ENCODE results near the gene PPP1R11.
"Not testable (repeated sequence)": the region's sequence is repeated elsewhere in the genome, so short reads cannot be mapped to it uniquely, and the experiment has no call there.

Gene PPP1R11, protein sequence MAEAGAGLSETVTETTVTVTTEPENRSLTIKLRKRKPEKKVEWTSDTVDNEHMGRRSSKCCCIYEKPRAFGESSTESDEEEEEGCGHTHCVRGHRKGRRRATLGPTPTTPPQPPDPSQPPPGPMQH

DNA sequence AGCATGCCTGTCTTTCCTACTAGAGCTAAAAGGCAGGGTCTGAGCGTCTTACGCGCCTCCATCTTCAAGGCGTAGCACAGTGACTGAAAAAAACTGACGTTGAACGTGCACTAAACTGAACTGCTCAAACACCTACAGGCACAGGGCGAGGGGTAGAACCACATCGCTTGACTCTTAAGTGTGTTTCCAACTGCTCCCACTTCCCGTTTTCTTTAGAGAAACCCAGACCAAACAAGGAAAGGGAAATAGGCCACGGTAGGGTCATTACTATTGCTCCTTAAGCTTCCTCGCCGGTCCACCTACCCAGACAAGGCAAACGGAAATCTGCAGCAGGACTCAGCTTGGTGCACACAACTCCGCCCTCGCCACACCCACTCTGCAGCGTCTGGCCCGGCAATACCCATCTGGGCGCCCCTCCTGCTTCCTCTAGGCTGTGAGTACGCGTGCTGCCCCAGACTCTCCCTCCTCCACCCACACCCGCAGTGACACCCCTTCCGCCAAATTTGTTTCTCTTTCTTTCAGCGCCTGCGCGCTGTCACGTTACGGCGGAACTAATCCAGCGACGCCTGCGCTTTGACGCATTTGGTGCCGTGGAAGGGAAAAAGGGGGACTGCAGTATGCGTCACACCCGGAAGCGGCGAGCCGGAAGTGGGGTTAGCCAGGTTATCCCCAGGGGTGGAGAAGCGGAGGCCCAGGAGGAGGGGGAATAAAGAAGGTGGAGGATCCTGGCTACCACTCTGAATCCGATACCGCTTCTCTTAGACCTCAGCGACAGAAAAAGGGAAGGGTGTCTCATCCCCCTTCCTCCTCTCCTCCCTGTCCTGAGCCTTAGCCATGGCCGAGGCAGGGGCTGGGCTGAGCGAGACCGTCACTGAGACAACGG is at the start of gene PPP1R11:
TSS of gene PPP1R11 (plus strand) at position 622 of the 883 bp plus-strand sequence. CDS start at position 835, 213 bp downstream.
- peak; percentile 97 for DNase-seq

DNA sequence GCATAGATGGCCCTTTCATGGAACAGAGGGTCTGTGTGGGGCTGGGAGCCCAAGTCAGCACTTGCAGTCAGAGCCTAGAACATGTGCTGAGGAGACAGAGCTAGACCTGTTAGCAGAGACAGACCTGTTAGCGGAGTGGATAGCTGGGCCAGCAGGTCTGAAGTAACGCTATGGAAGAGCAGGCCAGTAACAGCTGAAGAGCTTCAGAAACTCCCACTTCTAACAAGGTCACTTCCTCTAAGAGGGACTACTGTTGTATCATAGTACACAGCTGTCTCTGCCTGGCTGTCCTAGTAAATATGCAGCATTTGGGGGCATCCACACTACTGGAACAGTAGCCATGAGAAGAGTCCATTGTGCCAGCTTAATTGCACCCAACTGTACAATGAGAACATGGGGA is 47.2 kb upstream of the PPP1R11 start:
- no peak for DNase-seq

DNA sequence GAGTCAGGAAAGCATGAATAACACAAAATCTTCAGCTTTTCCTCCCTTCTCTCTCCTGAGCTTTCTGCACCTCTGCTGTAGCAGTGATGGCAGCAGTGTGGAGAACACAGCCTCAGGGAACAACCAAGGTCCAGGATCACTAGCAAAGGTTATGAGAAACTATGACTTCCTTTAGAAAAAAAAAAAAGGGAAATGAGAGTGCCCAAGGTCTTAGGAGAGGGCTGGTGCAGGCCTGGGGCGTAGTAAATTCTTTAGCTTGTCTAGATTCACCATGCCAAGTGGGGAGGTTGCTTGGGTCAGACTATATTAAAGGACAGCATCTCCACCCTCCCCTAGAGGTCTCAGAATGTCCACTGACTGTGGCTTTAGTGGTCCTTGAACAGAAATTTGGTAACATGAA is 46.4 kb upstream of the PPP1R11 start:
- DNase-seq, result no peak

DNA sequence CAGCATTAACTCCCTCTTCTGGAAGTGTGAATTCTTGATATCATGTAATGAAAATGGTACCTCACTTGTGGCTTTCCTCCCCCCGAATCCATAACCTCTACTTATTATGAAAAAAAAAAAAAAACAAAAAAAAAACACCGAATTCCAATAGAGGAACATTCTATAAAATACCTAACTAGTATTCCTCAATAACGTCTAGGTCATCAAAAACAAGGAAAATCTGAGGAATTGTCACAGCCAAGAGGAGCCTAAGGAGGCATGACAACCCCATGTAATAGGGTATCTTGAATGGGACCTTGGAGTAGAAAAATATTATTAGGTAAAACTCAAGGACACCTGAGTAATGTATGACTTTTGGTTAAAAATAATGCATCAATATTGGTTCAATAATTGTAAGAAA is 44.8 kb upstream of the PPP1R11 start:
- no peak for DNase-seq

DNA sequence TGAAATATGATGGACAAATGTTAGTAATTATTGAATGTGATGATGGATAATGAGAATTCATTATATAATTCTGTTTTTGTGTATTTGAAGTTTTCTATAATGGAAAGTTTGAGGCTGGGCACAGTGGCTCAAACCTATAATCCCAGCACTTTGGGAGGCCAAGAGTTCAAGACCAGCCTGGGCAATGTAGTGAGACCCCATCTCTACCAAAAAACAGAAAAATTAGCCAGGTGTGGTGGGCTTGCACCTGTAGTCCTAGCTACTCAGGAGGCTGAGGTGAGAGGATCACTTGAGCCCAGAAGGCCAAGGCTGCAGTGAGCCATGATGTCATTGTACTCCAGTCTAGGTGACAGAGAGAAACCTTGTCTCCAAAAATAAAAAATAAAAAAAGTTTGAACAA is 44.3 kb upstream of the PPP1R11 start:
- not testable (repeated sequence) for DNase-seq

DNA sequence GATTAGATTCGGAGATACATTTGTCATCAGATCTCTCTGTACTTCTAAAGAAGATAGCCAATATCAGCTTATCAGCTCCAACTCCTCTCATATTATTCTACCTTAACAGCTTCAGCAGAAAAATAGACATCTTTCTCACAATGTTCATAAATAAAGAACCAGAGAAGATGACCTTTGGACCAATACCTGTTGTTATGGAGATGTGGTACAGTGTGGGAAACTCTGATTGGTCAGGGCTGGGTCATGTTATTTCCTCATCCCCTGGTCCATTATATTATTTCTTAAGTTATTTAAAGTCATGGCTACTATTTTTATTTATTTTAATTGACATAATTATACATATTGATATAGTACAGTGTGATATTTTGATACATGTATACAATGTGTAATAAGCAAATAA is 41.8 kb upstream of the PPP1R11 start:
- DNase-seq, result no peak

DNA sequence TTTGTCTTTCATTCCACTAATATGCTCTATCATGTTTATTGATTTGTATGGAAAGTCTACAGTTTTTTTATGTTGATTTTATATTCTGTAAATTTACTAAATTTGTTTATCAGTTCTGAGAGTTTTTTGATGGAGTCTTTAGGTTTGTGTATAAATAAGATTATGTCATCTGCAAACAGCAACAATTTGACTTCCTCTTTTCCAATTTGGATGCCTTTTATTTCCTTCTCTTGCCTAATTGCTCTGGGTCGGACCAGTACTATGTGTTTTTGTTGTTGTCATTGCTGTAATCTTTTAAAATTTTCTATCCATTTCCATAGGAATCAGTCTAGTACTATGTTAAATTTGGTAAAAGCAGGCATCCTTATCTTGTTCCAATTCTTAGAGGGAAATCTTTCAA is 37.4 kb upstream of the PPP1R11 start:
- DNase-seq, result no peak

DNA sequence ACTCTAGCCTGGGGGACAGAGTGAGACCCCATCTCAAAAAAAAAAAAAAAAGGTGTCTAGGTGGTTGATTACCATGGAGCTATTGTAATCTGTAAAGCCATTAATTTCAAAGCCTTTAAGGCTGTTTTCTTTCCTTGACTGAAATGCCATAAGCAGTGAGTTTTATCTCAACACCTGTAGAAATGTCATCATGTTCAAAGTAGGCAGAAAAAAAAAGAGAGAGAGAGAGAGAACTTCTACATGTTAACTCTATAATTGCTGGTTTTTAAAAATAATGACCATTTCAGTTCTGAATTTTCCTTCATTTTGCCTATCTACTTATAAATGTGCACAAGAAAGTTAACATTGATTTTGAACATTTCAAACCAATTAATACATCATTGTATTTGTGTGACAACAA is 35.6 kb upstream of the PPP1R11 start:
- no peak for DNase-seq

DNA sequence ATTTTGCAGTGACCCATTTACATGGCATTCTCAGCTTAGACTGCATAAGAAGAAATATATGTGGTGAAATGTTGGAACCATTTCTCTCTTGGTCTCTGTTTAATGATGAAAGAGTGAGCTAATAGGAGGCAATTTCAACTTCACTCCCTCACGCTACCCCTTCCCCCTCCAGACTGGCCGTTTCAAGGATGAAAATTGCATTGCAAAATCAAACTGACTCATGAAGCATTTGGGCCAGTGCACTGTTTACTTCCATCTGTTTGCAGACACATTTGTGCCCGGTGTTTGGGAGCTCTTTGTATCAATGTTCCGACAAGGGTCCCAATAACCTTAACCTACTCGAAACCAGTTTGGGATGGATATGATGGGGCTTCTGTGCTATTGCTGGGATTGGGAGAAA is 33.6 kb upstream of the PPP1R11 start:
- DNase-seq, result not testable (repeated sequence)

DNA sequence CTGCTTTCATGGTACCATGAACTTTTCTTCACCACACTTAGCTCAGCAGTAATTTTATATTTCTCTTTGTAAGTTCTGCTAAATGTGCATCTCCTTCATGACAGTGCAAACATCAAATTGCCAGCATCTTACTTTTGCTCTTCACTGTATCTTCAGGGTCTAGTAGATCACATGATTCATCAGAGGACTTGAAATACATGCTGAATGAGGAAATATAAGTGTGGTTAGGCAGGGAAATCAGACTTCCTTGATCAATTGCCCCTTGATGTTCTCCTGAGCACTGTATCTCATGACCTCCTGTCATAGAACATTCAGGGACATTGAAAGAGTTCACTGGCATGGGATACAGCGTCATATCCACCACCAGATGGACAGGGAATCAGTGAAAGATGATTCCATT is 31.2 kb upstream of the PPP1R11 start:
- no peak for DNase-seq

DNA sequence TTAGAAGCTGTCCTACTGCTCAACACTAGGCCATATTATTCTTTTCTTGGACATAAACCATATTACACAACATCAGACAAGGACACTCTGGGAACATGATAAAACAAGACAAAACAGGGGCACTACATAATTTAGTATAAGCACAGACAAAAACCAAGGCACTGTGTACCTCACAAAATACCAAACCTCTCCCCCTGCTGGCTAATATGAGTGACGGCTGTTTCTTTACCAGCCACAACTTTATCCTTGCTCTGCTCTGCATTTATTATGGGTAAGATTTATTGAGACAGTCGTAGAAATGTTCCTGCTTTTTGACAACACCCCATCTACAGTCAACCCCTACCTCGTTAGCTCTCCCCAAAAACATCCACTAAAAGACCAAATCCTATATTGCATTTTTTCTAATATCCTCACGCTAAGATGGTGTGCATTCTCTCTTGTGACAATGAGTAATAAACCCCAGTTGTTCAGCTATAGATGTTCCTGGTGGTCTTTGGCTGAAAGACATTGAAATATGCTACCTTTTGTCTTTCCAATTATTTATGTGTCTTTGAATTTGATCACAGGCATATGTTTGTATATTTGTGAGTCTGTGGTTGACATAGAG is 29.7 kb upstream of the PPP1R11 start:
- DNase-seq, result no peak

DNA sequence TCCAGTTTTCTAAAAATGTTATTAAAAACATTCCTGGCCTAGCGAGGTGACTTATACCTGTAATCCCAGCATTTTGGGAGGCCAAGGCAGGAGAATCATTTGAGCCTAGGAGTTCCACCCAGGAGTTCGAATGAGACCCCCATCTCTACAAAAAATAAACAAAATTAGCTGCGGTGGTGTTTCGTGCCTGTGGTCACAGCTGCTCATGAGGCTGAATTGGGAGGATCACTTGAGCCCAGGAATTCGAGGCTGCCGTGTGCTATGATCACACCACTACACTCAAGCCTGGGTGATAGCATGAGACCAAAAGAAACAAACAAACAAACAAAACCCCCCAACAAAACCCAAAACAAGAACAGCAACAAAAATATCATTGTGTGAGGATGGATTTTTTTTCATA is 25.8 kb upstream of the PPP1R11 start:
- no peak for DNase-seq

DNA sequence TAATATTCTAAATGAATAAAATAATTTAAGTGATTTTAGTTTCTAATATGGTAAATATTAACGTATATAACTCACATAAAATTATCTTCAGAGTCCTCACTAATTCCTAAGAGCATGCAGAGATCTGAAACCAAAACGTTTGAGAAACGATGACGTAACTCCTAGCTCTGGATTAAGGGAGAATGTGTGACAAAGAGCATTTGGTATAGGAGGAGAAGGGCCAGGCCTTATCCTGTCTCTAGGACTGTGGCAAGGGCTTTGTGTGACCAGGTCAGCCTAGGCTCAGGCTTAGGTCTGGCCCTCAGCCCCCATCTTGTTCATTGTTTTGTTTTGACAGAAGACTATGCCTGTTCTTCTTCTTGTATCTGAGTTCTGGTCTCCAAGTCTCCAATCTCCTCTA is 25.2 kb upstream of the PPP1R11 start:
- DNase-seq, result no peak

DNA sequence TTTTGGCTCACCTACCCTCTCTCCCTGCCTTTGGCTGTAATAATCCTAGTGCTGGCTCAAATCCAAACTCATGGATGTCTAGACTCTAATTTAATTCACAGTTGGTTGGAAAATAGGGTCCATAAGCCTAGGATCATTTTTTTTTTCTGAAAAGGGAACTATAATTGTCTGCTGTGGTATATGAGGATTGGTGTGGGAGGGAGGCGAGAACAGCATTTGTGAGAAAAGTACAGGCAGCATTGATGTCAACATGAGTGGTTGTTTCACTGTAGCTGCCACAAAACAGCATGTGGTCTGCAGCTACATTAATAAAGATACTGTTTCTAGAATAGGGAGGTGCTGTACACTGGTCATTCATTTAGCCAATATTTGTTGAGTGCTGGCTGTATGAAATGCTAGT is 24.5 kb upstream of the PPP1R11 start:
- DNase-seq, result no peak

DNA sequence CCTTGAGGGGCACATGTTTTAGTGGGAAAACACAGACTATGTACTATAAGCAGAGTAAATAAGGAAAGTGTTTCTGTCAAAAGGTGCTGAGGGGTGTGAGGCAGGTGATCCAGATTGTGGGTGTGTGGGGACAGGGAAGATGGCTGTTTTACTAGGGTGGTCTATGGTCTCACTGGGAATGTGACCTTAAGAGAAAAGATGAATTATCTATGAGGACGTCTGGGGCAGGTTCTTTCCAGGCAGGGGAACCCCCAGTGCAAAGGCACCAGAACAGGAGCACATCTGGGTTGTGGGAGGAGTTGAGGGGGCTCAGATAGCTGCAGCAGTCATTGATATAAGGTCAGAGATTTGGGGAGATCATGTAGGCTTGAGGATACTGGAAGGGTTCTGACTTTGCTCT is 24.1 kb upstream of the PPP1R11 start:
- DNase-seq, result no peak

DNA sequence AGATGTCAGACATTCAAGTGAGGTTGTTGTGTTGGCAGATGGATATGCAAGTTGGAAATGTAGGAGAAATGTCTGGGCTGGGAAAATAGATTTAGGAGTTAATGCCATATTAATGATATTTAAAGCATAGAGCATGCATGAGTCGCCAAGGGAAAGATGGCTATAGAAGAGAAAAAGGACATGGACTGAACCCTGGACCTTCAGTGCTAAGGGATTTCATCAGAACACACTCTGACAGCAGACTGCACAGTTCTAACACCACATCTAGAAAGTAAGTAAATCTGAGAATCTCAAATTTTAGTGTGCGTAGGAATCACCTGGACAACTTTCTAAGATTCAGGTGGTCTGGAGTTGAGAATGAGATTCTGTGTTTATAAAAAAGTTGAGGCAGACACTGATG is 23.3 kb upstream of the PPP1R11 start:
- DNase-seq, result no peak

DNA sequence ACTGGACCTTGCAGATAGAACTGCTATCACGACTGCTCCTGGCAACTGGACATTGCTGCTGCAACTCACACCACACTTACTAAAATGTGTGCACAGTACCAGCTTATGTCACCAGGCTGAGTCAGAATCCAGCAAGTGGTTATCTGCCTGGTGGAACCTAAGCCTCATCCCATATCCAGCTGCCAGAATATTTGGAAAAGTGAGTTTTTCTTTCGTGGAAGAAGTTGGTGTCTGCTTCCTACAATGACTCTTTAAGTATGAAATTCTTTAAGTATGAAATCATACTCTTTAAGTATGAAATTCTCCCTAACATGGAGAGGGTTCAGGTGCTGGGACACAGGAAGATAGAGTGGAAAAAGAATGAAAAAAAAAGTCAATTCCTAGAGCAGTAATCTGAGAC is 22.4 kb upstream of the PPP1R11 start:
- no peak for DNase-seq

DNA sequence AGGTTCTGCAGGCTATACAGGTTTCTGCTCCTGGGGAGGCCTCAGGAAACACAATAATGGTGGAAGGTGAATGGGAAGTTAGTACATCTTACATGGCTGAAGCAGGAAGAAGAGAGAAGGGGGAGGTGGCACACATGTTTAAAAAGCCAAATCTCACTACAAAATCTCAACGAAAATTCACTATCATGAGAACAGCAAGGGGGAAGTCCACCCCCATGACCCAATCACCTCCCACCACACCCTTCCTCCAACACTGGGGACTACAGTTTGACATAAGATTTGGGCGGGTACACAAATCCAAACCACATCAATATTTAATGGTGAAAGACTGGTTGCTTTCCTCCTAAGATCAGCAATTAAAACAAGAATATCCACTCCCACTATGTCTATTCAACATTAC is 19.8 kb upstream of the PPP1R11 start:
- no peak for DNase-seq

DNA sequence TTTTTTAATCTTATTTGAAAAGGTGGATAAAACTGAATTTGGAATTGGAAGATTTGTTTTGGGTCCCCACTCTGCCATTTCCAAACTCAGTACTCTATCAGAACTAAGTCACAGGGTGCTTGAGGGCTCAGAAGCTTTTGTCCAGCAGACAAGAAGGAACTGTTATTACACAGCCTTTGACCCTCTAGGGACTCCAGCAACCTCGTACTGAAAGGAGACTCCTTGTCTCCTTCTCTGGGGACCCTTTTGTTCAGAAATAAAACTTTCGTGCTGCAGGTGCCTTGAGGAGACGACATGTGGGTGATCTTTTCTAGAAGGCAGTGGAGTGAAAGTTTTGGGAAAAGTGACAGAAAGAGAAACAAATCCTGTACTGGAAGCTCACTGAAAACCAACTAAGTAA is 13.3 kb upstream of the PPP1R11 start:
- DNase-seq, result no peak

DNA sequence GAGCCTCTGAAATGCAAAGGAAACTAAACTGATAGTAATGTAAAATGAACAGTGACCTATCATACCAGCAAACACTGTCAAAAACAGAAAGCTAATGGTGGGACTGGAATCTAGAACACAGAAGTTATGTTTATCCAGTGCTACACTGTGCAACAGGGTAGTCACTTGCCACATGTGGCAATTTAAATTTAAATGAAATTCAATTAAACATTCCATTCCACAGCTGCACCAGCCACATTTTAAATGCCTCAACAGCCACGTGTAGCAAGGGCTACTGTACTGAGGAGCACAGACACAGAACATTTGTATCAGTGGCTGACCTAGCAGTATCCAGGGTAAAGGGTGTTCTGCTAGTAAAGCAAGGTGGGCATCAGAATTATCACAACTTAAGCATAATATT is 11.5 kb upstream of the PPP1R11 start:
- no peak for DNase-seq

DNA sequence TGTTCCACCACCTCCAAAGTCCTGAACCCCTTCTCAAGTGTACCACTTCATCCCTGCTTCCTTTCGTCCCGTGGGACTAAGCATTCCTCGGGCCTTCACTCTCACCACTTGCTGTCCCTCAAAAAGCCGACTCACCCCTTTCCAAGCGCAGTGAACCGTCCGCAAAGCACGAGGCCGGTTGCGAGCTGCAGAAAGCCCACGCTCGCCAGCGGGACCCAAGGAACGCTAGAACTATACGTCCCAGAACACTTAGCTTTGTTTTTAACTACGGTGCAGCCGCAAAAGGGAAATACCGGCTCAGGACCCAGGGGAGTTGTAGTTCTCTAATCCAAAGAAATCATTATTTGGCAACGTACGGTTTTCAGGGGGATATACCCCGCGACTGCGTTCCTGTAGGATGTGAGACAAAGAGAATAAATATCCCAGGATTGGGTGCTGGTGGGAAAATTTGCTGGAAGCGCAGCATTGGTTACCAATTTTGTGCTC is 6.3 kb upstream of the PPP1R11 start:
- no peak for DNase-seq

DNA sequence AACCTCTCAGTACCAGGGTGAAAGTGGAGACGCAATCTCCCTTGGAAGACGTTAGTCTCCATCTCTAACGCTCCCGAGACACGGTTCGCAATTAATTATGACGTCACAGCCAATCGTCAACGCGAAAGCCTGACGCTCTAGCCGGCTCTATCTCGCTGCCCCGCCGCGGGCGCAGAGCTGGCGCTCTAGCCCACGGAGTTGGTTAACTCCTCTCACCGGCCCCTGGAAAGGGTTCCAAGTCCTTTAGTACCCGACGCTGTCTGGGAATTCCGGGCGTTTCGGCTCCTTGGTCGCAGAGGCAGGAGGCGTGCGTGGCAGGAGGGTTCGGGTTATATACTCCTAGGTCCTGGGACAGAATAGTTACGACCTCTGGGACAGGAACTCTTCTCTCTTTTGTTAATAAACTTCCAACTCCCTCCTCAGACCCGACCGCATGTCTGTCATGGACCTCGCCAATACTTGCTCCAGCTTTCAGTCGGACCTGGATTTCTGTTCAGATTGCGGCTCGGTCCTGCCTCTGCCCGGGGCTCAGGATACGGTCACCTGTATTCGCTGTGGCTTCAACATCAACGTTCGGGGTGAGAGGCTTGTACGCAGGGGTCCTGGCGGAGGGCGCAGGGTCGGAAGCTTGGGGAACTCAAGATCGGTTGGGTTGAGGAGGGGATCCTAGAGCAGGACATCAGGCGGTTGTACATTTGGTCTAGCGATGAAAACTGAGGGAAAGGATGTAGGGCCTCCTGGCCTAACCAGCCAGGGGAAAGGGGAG is 5.7 kb upstream of the PPP1R11 start, which contains the start of gene POLR1H:
TSS of gene POLR1H (plus strand) at position 174 of the 766 bp plus-strand sequence. CDS start at position 434, 260 bp downstream.
- DNase-seq, result peak; percentile 94

DNA sequence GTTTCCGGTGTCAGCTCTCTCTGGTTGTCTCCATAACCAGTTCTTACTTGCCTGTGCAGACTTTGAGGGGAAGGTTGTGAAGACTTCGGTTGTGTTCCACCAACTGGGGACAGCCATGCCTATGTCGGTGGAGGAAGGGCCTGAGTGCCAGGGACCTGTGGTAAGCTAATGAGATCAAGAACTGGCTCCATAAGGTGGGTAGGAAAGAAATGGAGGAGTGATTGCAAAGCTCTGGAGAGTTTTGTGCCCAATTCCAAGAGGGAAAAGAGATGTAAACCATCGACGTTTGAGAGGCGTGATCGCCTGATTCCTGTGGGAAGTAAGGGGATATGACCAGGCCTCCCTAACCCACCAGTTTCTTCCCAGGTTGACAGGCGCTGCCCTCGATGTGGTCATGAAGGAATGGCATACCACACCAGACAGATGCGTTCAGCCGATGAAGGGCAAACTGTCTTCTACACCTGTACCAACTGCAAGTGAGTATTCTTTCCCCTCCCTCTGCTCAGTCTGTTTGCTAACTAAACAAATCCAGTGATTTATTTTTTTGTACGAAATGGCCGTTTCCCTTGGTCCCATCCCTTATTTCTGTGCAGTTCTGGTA is 5.0 kb upstream of the PPP1R11 start:
- no peak for DNase-seq
